NB4 (cell line): ENCODE measurements around the gene DPP10.

ENCODE experiments used
- DNase-seq: peaks from one replicate; pipeline ENCODE4 v3.0.0; 2010; ENCODE audit warnings: low read depth
- H3K4me3 ChIP-seq: one replicate; pipeline ENCODE4 v1.5.1; 2011; ENCODE audit warnings: mild to moderate bottlenecking, low read depth, low read length, moderate library complexity
- MYC ChIP-seq: IDR thresholded peaks from 2 replicates; pipeline ENCODE4 v1.6.1; 2011; ENCODE audit warnings: low read depth, low read length
- POLR2A ChIP-seq: IDR thresholded peaks from 2 replicates; pipeline ENCODE4 v1.6.1; 2011; ENCODE audit warnings: mild to moderate bottlenecking; ENCODE audit not compliant: insufficient read length; ENCODE audit errors: extremely low read depth
- TF ChIP-seq, protein P1 (sequence below): IDR thresholded peaks from 2 replicates; pipeline ENCODE4 v1.6.1; 2011; ENCODE audit warnings: low read depth, low read length
- TF ChIP-seq, protein P2 (sequence below): IDR thresholded peaks from one replicate; pipeline ENCODE4 v1.5.1; 2012; ENCODE audit warnings: low read depth, low read length

Gene DPP10

GRCh38 chr2:115524452-115524851, 1082.0 kb downstream of the DPP10 start:
- TF ChIP-seq POLR2A = no peak
- TF ChIP-seq, protein P1, sequence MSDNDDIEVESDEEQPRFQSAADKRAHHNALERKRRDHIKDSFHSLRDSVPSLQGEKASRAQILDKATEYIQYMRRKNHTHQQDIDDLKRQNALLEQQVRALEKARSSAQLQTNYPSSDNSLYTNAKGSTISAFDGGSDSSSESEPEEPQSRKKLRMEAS = no peak
- TF ChIP-seq, protein P2, sequence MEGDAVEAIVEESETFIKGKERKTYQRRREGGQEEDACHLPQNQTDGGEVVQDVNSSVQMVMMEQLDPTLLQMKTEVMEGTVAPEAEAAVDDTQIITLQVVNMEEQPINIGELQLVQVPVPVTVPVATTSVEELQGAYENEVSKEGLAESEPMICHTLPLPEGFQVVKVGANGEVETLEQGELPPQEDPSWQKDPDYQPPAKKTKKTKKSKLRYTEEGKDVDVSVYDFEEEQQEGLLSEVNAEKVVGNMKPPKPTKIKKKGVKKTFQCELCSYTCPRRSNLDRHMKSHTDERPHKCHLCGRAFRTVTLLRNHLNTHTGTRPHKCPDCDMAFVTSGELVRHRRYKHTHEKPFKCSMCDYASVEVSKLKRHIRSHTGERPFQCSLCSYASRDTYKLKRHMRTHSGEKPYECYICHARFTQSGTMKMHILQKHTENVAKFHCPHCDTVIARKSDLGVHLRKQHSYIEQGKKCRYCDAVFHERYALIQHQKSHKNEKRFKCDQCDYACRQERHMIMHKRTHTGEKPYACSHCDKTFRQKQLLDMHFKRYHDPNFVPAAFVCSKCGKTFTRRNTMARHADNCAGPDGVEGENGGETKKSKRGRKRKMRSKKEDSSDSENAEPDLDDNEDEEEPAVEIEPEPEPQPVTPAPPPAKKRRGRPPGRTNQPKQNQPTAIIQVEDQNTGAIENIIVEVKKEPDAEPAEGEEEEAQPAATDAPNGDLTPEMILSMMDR = no peak
- no peak for TF ChIP-seq MYC
- DNase-seq = no peak
- H3K4me3 ChIP-seq = no peak overlapping the region

DNA sequence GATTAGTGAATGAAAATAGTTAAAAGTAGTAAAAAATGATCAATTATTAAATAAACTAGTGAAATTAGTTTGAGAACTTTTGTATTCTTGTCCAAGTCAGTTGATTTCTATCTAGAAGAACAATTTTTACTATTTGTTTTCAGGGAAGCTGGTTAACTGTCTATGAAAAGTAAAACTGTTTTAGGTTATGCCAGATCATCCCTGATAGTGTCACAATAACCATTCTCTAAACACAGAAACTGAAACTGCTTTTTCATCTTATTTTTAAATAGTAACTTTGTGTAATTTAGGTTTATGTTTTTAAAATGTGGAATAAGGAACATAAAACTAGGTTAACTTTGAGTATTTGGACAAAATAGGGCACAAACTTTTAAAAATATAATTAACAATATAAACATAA, 1087.2 kb downstream of the DPP10 start:
- no peak overlapping the region for H3K4me3 ChIP-seq
- DNase-seq = no peak
- TF ChIP-seq, protein P1 = no peak
- TF ChIP-seq, protein P2 = no peak
- TF ChIP-seq MYC = no peak
- TF ChIP-seq POLR2A = no peak

DNA sequence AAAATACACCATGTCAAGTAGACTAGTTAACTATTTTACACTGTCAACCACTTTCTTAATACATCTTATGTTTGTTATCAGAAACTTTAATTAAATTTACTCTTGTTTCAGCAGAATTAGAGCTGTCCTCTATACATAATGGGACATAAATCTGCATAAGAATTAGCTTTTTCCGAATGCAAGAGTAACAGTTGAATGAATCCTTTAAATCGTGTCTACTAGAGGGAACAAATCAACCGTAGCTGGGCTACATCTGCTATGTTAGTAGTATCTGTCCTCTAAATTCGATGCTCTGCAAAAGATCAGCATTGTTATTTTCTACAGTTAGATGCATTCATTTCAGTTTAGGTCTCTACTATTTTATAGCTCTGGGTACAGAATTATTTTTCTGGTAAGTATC, 1090.6 kb downstream of the DPP10 start:
- H3K4me3 ChIP-seq = no peak overlapping the region
- TF ChIP-seq, protein P1 = no peak
- TF ChIP-seq MYC = no peak
- TF ChIP-seq, protein P2 = no peak
- TF ChIP-seq POLR2A = no peak
- DNase-seq = no peak

GRCh38 chr2:115541814-115542213, 1099.4 kb downstream of the DPP10 start:
- H3K4me3 ChIP-seq = no peak overlapping the region
- no peak for TF ChIP-seq POLR2A
- TF ChIP-seq, protein P2 = no peak
- no peak for TF ChIP-seq MYC
- TF ChIP-seq, protein P1 = no peak
- no peak for DNase-seq

GRCh38 chr2:115542331-115542730, 1099.9 kb downstream of the DPP10 start:
- TF ChIP-seq, protein P1 = no peak
- no peak for TF ChIP-seq POLR2A
- TF ChIP-seq, protein P2 = no peak
- no peak for TF ChIP-seq MYC
- no peak for DNase-seq
- H3K4me3 ChIP-seq = no peak overlapping the region
